ENCODE measurements around the gene AKR1B1. TPM values are rescaled to one million over a fixed set of nuclear protein-coding genes. Genes with fewer than 3 reads are reported as not detected.

Gene AKR1B1
- total RNA-seq, 2 donors from 2014 or later = 30.5 to 75.0 TPM

DNA sequence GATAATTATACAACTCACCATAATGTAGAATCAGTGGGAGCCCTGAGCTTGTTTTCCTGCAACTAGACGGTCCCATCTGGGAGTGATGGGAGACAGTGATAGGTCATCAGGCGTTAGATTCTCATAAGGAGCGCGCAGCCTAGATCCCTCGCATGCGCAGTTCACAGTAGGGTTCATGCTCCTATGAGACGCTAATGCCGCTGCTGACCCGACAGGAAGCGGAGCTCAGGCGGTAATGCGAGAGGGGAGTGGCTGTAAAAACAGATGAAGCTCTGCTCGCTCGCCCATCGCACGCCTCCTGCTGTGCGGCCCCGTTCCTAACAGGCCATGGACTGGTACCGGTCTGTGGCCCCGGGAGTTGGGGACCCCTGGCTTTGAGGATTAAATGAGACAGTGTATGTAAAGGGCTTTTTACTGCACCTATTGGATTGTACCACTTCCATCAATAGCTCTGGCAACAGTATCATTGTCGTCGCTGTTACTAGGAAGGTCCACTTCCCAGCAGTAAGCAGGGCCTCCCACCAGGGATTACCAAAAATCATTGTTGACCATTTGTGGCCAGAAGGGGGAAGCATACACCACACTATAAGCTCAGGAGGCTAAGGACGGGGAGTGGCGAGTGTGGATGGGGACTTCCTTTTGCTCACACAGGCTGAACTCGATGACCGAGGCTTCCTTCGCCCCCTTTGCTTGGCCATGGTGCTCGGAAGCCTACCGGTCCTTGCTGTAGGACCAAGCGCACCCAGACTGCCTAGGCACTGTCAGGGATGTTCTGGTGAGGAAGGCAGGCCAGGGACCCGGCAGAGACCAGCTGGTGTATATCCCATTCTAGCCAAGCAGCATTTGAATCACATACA lies 26.4 kb downstream of the AKR1B1 start:
- peak; percentile 72 for DNase-seq (ENCODE audit: low spot score)
- no peaks in the 10 kb centered on the region for H3K27me3 ChIP-seq (replicated peaks; ENCODE audit: insufficient read depth)
- intact Hi-C loops (cut with DNase I) = loop anchor here (1.0 to 2.0 kb wide), 2 partner anchors 81 to 174 kb away; no protein-coding TSS in a partner anchor
- no peaks in the 10 kb centered on the region for H3K9me3 ChIP-seq
- no peaks in the 10 kb centered on the region for H3K36me3 ChIP-seq
- TF ChIP-seq POLR2AphosphoS5 (IDR thresholded peaks at IDR 0.05) (peak; percentile 40), POLR2A (IDR thresholded peaks at IDR 0.05) (peak; percentile 31)
- TF ChIP-seq, protein P1, sequence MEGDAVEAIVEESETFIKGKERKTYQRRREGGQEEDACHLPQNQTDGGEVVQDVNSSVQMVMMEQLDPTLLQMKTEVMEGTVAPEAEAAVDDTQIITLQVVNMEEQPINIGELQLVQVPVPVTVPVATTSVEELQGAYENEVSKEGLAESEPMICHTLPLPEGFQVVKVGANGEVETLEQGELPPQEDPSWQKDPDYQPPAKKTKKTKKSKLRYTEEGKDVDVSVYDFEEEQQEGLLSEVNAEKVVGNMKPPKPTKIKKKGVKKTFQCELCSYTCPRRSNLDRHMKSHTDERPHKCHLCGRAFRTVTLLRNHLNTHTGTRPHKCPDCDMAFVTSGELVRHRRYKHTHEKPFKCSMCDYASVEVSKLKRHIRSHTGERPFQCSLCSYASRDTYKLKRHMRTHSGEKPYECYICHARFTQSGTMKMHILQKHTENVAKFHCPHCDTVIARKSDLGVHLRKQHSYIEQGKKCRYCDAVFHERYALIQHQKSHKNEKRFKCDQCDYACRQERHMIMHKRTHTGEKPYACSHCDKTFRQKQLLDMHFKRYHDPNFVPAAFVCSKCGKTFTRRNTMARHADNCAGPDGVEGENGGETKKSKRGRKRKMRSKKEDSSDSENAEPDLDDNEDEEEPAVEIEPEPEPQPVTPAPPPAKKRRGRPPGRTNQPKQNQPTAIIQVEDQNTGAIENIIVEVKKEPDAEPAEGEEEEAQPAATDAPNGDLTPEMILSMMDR (IDR thresholded peaks at IDR 0.05) = peak; percentile 44 to 90 (median 82)
- H3K27ac ChIP-seq = peak overlapping the region; percentile 47 to 53
- H3K4me3 ChIP-seq = peak overlapping the region; percentile 7 to 19
- H3K4me1 ChIP-seq (replicated peaks) = no peaks in the 10 kb centered on the region
- WGBS = 15% methylated on average over 27 of the region's 31 CpGs

GRCh38 chr7:134431815-134432214 lies 27.1 kb downstream of the AKR1B1 start:
- Histone ChIP-seq H3K36me3 (no peaks in the 10 kb centered on the region), H3K9me3 (no peaks in the 10 kb centered on the region), H3K4me1 (replicated peaks) (no peaks in the 10 kb centered on the region), H3K27ac (peak overlapping the region in 1 of 2 donors; percentile 53), H3K4me3 (peak overlapping the region in 1 of 2 donors; percentile 7), H3K27me3 (replicated peaks; ENCODE audit: insufficient read depth) (no peaks in the 10 kb centered on the region)
- DNase-seq (ENCODE audit: low spot score) = no peak
- intact Hi-C loops (cut with DNase I) = loop anchor here (1.0 to 2.0 kb wide), 2 partner anchors 81 to 175 kb away; no protein-coding TSS in a partner anchor
- TF ChIP-seq POLR2AphosphoS5 (IDR thresholded peaks at IDR 0.05) (no peak), POLR2A (IDR thresholded peaks at IDR 0.05) (no peak)
- TF ChIP-seq, protein P1 (IDR thresholded peaks at IDR 0.05) = no peak
- WGBS = 55% methylated on average over 11 of the region's 11 CpGs

DNA sequence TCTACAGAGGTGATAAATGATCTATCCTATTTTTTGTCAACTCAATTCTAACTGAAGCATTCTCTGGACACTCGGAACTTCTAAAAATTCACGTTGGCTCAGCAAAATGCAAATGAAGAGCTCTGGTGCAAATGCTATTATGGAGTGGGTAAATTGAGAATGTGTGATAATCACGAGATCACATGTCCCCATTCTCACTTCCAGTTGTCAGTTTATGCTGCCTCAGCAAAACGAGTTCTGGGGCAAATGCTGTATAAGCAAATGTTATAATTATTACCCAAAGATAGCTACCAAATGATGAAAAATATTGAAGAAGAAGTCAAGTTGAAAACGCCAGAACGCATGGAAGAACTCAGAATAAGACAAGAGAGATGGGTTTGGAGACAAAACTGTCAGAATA lies 29.4 kb downstream of the AKR1B1 start:
- TF ChIP-seq POLR2A (IDR thresholded peaks at IDR 0.05) (no peak), POLR2AphosphoS5 (IDR thresholded peaks at IDR 0.05) (no peak)
- TF ChIP-seq, protein P1 (IDR thresholded peaks at IDR 0.05) = no peak
- intact Hi-C loops (cut with DNase I) = no loop called here
- WGBS = 80% methylated on average over 6 of the region's 6 CpGs

DNA sequence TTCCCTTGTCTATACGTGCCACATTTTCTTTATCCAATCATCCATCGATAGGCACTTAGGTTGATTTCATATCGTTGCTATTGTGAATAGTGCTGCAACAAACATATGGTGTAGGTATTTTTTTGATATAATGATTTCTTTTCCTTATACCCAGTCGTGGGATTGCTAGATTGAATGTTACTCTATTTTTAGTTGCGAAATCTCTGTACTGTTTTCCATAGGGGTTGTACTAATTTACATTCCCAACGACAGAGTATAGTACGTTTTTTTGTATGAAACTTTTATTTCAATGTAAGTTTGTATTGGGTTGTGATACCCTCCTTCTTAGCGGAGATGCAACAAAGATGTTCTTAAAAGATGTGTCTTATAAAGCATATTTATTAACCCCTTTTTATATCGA lies 30.0 kb downstream of the AKR1B1 start:
- TF ChIP-seq, protein P1 (IDR thresholded peaks at IDR 0.05) = no peak
- Histone ChIP-seq H3K9me3 (no peaks in the 10 kb centered on the region), H3K36me3 (no peaks in the 10 kb centered on the region), H3K4me3 (no peak overlapping the region), H3K27me3 (replicated peaks; ENCODE audit: insufficient read depth) (no peaks in the 10 kb centered on the region), H3K4me1 (replicated peaks) (no peaks in the 10 kb centered on the region), H3K27ac (no peak overlapping the region)
- 78% methylated on average over 9 of the region's 9 CpGs for WGBS
- intact Hi-C loops (cut with DNase I) = no loop called here
- no peak for DNase-seq (ENCODE audit: low spot score)

More for the DNA sequence above, 29.4 kb downstream of the AKR1B1 start:
- H3K36me3 ChIP-seq = no peaks in the 10 kb centered on the region
- no peak overlapping the region for H3K4me3 ChIP-seq
- H3K4me1 ChIP-seq (replicated peaks) = no peaks in the 10 kb centered on the region
- H3K9me3 ChIP-seq = no peaks in the 10 kb centered on the region
- no peak for DNase-seq (ENCODE audit: low spot score)
- no peak overlapping the region for H3K27ac ChIP-seq
- H3K27me3 ChIP-seq (replicated peaks; ENCODE audit: insufficient read depth) = no peaks in the 10 kb centered on the region

DNA sequence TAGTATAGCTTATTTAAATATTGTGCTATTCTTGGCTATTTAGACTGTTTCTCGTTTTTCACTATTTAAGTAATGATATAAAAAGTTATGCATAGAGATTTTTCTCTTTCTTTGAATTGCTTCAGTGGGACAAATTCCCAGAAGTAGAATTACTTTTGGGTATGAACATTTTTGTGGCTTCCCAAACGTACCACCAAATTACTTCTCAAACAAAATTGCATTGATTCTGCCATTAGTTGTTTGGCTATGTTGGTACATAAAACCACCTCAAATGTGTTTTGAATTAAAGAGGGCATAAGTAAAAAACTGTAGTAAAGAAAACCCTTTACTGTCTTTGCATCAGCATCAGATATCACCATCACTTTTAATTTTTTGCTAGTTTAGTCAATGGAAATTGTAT lies 31.0 kb downstream of the AKR1B1 start:
- DNase-seq (ENCODE audit: low spot score) = no peak
- WGBS = 56% methylated on average over 2 of the region's 2 CpGs
- no peaks in the 10 kb centered on the region for H3K36me3 ChIP-seq

More for the DNA sequence above, 31.0 kb downstream of the AKR1B1 start:
- TF ChIP-seq, protein P1 (IDR thresholded peaks at IDR 0.05) = no peak
- no peak for TF ChIP-seq POLR2AphosphoS5 (IDR thresholded peaks at IDR 0.05)
- TF ChIP-seq POLR2A (IDR thresholded peaks at IDR 0.05) = no peak
- Histone ChIP-seq H3K4me1 (replicated peaks) (no peaks in the 10 kb centered on the region), H3K4me3 (no peak overlapping the region), H3K27me3 (replicated peaks; ENCODE audit: insufficient read depth) (no peaks in the 10 kb centered on the region), H3K27ac (no peak overlapping the region), H3K9me3 (no peaks in the 10 kb centered on the region)
- intact Hi-C loops (cut with DNase I) = no loop called here

All from prostate gland (tissue), 2 donors.